CD4-positive, alpha-beta T cell (primary cell): ENCODE results near the gene KCNK3. TPM values are rescaled to one million over a fixed set of nuclear protein-coding genes. Genes with fewer than 3 reads are reported as not detected.

Experiments used
- ATAC-seq: fragments of 200-7000 bp; cut with Tn5 transposase; one replicate; pipeline ENCODE4 v1.10.0; 2022; ENCODE audit warnings: mild to moderate bottlenecking; ENCODE audit not compliant: poor library complexity
- CTCF ChIA-PET: fragments of 350-600 bp; sonication (Branson Sonifier 250); formaldehyde crosslinking; loops from one replicate; lab custom pipeline; 2021; ENCODE audit warnings: antibody characterized with exemption, inconsistent platforms; lab: Charles Lee
- POLR2A ChIA-PET: fragments of 350-600 bp; sonication (Branson Sonifier 250); formaldehyde crosslinking; loops from one replicate; lab custom pipeline; 2021; ENCODE audit warnings: antibody characterized with exemption, inconsistent platforms; lab: Charles Lee
- DNase-seq, 14 experiments: peaks; one replicate each; pipeline ENCODE4 v3.0.0-alpha.2; 2013 to 2020; ENCODE audit warnings: mixed read lengths in 2 of 14
- H3K27ac ChIP-seq, 2 donors: one replicate each; pipeline versions ENCODE4 v1.5.1 to v1.7.0; 2013; ENCODE audit warnings: low read length in 2 of 2, low read depth in 1 of 2, mild to moderate bottlenecking in 1 of 2
- H3K27me3 ChIP-seq, 2 experiments: 1 replicate in 1 of 2; 2 replicates in 1 of 2; pipeline versions ENCODE4 v1.6.1 to v1.7.0; 2013; ENCODE audit warnings: low read length in 2 of 2, control low read depth in 1 of 2, mild to moderate bottlenecking in 1 of 2, moderate library complexity in 1 of 2; ENCODE audit not compliant: insufficient read depth in 2 of 2, control insufficient read depth in 1 of 2
- H3K36me3 ChIP-seq: one replicate; pipeline ENCODE4 v1.6.1; 2013; ENCODE audit warnings: low read length, control low read depth; ENCODE audit not compliant: insufficient read depth
- H3K4me1 ChIP-seq: one replicate; pipeline ENCODE4 v1.6.1; 2013; ENCODE audit warnings: low read length, control low read depth; ENCODE audit not compliant: insufficient read depth
- H3K4me3 ChIP-seq: one replicate; pipeline ENCODE4 v1.5.1; 2013; ENCODE audit warnings: mild to moderate bottlenecking, low read length, moderate library complexity
- H3K9me3 ChIP-seq, 2 experiments: 1 replicate in 1 of 2; 2 replicates in 1 of 2; pipeline versions ENCODE4 v1.6.1 to v1.7.0; 2013; ENCODE audit warnings: low read length in 2 of 2, mild to moderate bottlenecking in 2 of 2, control low read depth in 1 of 2, moderate library complexity in 1 of 2; ENCODE audit not compliant: control insufficient read depth in 1 of 2, insufficient read depth in 1 of 2
- H3K27ac Mint-ChIP-seq: one replicate; pipeline ENCODE4 v1.8.0; 2020; ENCODE audit warnings: mixed read lengths
- H3K27me3 Mint-ChIP-seq: one replicate; pipeline ENCODE4 v1.8.0; 2021; ENCODE audit warnings: mixed read lengths
- H3K36me3 Mint-ChIP-seq: one replicate; pipeline ENCODE4 v1.8.0; 2021; ENCODE audit warnings: low read depth, mixed read lengths
- H3K4me1 Mint-ChIP-seq: one replicate; pipeline ENCODE4 v1.8.0; 2021; ENCODE audit warnings: low read depth, mixed read lengths
- H3K4me3 Mint-ChIP-seq: one replicate; pipeline ENCODE4 v1.8.0; 2020; ENCODE audit warnings: mild to moderate bottlenecking, mixed read lengths
- H3K9me3 Mint-ChIP-seq: one replicate; pipeline ENCODE4 v1.8.0; 2020; ENCODE audit warnings: mixed read lengths
- CTCF ChIP-seq: fragments of 200-600 bp; IDR thresholded peaks from one replicate; pipeline ENCODE4 v1.8.0; 2022; ENCODE audit warnings: antibody characterized with exemption, mild to moderate bottlenecking
- intact Hi-C, 2 experiments: fragments of 100-400 bp; cut with DNase I in 1 of 2; cut with micrococcal nuclease in 1 of 2; formaldehyde crosslinking; loops; one replicate each; pipeline versions ENCODE4 v1.15.1 to v1.9.0; 2023 to 2025; cut with DNase I, micrococcal nuclease
- total RNA-seq, 174 experiments: library from RNA in 2 of 174; stranded (reverse) in 2 of 174; gene quantifications; one replicate each; pipeline ENCODE4 v1.2.3 and lab custom pipeline; 2021 to 2026

The KCNK3 gene
- total RNA-seq, 2 experiments from 2014 or later = not detected

- DNase-seq = peak in 4 of 14 experiments; percentile 9 to 77 (median 64)
- intact Hi-C loops = loop anchor here in 1 of 2 experiments (10.0 kb wide), 1 partner anchor 1126 kb away; the partner anchor contains the start of genes BABAM2 and RBKS
- peak overlapping the region; percentile 25 for H3K4me3 Mint-ChIP-seq
- no peaks in the 10 kb centered on the region for H3K27me3 ChIP-seq
- peaks cover 74% of the 10 kb centered on the region for H3K4me1 ChIP-seq
- no peaks in the 10 kb centered on the region for H3K9me3 Mint-ChIP-seq
- H3K4me1 Mint-ChIP-seq = peaks cover 81% of the 10 kb centered on the region
- no peak for ATAC-seq
- H3K27ac ChIP-seq = peak overlapping the region in 1 of 2 donors; percentile 13
- ChIA-PET POLR2A (no interaction called here), CTCF (no interaction called here)
- H3K27ac Mint-ChIP-seq = peak overlapping the region; percentile 92
- peaks cover 23% of the 10 kb centered on the region for H3K36me3 Mint-ChIP-seq
- no peaks in the 10 kb centered on the region for H3K27me3 Mint-ChIP-seq
- no peaks in the 10 kb centered on the region for H3K9me3 ChIP-seq
- no peak overlapping the region for H3K4me3 ChIP-seq
- no peak for TF ChIP-seq CTCF
- peaks cover 12% of the 10 kb centered on the region for H3K36me3 ChIP-seq
These were observed 76.7 kb downstream of the KCNK3 start for GRCh38 chr2:26769089-26769761.

GRCh38 chr2:26770986-26771586 is 78.6 kb downstream of the KCNK3 start:
- H3K27me3 ChIP-seq = no peaks in the 10 kb centered on the region
- H3K9me3 ChIP-seq = no peaks in the 10 kb centered on the region
- ATAC-seq (no peak), DNase-seq (peak in 6 of 14 experiments; percentile 20 to 69 (median 30))
- Mint-ChIP-seq H3K4me3 (no peak overlapping the region), H3K9me3 (no peaks in the 10 kb centered on the region), H3K36me3 (peaks cover 32% of the 10 kb centered on the region), H3K27me3 (no peaks in the 10 kb centered on the region), H3K27ac (peak overlapping the region; percentile 92), H3K4me1 (peaks cover 67% of the 10 kb centered on the region)
- H3K27ac ChIP-seq = peak overlapping the region in 1 of 2 donors; percentile 18
- peaks cover 30% of the 10 kb centered on the region for H3K36me3 ChIP-seq
- intact Hi-C loops = no loop called here
- CTCF ChIA-PET = interaction anchor here (0.7 kb wide), 1 partner anchor 14 kb away, joined by 3 read pairs; the partner anchor contains the start of gene CENPA
- TF ChIP-seq CTCF = peak; percentile 11
- H3K4me1 ChIP-seq = peaks cover 57% of the 10 kb centered on the region
- POLR2A ChIA-PET = interaction anchor here (0.7 to 0.8 kb wide), 2 partner anchors 11 to 297 kb away, joined by 3 to 5 read pairs; no protein-coding TSS in a partner anchor
- H3K4me3 ChIP-seq = no peak overlapping the region

- Histone ChIP-seq H3K4me1 (peaks cover 47% of the 10 kb centered on the region), H3K27me3 (no peaks in the 10 kb centered on the region), H3K36me3 (peaks cover 42% of the 10 kb centered on the region), H3K9me3 (no peaks in the 10 kb centered on the region), H3K4me3 (no peak overlapping the region), H3K27ac (peak overlapping the region; percentile 18 to 68)
- Mint-ChIP-seq H3K27me3 (no peaks in the 10 kb centered on the region), H3K27ac (peak overlapping the region; percentile 92), H3K36me3 (peaks cover 45% of the 10 kb centered on the region), H3K4me1 (peaks cover 56% of the 10 kb centered on the region), H3K9me3 (no peaks in the 10 kb centered on the region), H3K4me3 (peak overlapping the region; percentile 26)
- intact Hi-C loops = no loop called here
- TF ChIP-seq CTCF = no peak
- CTCF ChIA-PET = interaction anchor here (0.5 kb wide), 1 partner anchor 301 kb away, joined by 3 read pairs; no protein-coding TSS in a partner anchor
- ATAC-seq (peak; percentile 85), DNase-seq (peak in 11 of 14 experiments; percentile 21 to 72 (median 33))
- POLR2A ChIA-PET = interaction anchor here (0.8 to 1.2 kb wide), 4 partner anchors 9 to 891 kb away, joined by 3 to 5 read pairs (median 4); partner anchors contain the start of genes CENPA, SLC4A1AP and SUPT7L
These were observed 79.8 kb downstream of the KCNK3 start for GRCh38 chr2:26772064-26773001.
